IMR-90 (cell line): ENCODE data around the gene TNRC6A.

Experiments
- BHLHE40 ChIP-seq: fragments of 150-350 bp; IDR thresholded peaks from 2 replicates; pipeline ENCODE4 v1.6.1; 2016; ENCODE audit warnings: mild to moderate bottlenecking, low read depth, low read length
- FOS ChIP-seq: fragments of 150-350 bp; IDR thresholded peaks from 2 replicates; pipeline ENCODE4 v1.6.1; 2016; ENCODE audit warnings: low read depth, low read length
- MAZ ChIP-seq: IDR thresholded peaks from 2 replicates; pipeline ENCODE4 v1.6.1; 2012; ENCODE audit warnings: low read depth, mild to moderate bottlenecking, low read length, improper control_type of control experiment, moderate library complexity, borderline replicate concordance
- POLR2A ChIP-seq: IDR thresholded peaks from 2 replicates; pipeline ENCODE4 v1.6.1; 2012; ENCODE audit warnings: mild to moderate bottlenecking, low read depth, low read length
- RAD21 ChIP-seq: IDR thresholded peaks from 2 replicates; pipeline ENCODE4 v1.6.1; 2012; ENCODE audit warnings: low read length, improper control_type of control experiment
- TF ChIP-seq, protein P1 (sequence below): conservative IDR thresholded peaks from 2 replicates; pipeline ENCODE4 v1.5.1; 2012; ENCODE audit warnings: mild to moderate bottlenecking, low read depth, low read length, improper control_type of control experiment
- TF ChIP-seq, protein P2 (sequence below): fragments of 150-350 bp; IDR thresholded peaks from 2 replicates; pipeline ENCODE4 v1.6.1; 2017; ENCODE audit warnings: mild to moderate bottlenecking, antibody characterized with exemption, low read length, low read depth

GRCh38 chr16:24854607-24855171 lies 125.2 kb downstream of the TNRC6A start:
- TF ChIP-seq, protein P1, sequence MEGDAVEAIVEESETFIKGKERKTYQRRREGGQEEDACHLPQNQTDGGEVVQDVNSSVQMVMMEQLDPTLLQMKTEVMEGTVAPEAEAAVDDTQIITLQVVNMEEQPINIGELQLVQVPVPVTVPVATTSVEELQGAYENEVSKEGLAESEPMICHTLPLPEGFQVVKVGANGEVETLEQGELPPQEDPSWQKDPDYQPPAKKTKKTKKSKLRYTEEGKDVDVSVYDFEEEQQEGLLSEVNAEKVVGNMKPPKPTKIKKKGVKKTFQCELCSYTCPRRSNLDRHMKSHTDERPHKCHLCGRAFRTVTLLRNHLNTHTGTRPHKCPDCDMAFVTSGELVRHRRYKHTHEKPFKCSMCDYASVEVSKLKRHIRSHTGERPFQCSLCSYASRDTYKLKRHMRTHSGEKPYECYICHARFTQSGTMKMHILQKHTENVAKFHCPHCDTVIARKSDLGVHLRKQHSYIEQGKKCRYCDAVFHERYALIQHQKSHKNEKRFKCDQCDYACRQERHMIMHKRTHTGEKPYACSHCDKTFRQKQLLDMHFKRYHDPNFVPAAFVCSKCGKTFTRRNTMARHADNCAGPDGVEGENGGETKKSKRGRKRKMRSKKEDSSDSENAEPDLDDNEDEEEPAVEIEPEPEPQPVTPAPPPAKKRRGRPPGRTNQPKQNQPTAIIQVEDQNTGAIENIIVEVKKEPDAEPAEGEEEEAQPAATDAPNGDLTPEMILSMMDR = no peak
- TF ChIP-seq MAZ = no peak
- no peak for TF ChIP-seq BHLHE40
- TF ChIP-seq POLR2A = no peak
- TF ChIP-seq, protein P2, sequence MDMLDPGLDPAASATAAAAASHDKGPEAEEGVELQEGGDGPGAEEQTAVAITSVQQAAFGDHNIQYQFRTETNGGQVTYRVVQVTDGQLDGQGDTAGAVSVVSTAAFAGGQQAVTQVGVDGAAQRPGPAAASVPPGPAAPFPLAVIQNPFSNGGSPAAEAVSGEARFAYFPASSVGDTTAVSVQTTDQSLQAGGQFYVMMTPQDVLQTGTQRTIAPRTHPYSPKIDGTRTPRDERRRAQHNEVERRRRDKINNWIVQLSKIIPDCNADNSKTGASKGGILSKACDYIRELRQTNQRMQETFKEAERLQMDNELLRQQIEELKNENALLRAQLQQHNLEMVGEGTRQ = no peak
- TF ChIP-seq RAD21 = no peak
- TF ChIP-seq FOS = no peak
